Measurements from ENCODE around the gene SLC9C2. TPM values are rescaled to one million over a fixed set of nuclear protein-coding genes. Genes with fewer than 3 reads are reported as not detected.
"Not testable (repeated sequence)": the region's sequence is repeated elsewhere in the genome, so short reads cannot be mapped to it uniquely, and the experiment has no call there.

Gene SLC9C2
- polyA plus RNA-seq, 1 donor from 2014 or later = not detected

DNA sequence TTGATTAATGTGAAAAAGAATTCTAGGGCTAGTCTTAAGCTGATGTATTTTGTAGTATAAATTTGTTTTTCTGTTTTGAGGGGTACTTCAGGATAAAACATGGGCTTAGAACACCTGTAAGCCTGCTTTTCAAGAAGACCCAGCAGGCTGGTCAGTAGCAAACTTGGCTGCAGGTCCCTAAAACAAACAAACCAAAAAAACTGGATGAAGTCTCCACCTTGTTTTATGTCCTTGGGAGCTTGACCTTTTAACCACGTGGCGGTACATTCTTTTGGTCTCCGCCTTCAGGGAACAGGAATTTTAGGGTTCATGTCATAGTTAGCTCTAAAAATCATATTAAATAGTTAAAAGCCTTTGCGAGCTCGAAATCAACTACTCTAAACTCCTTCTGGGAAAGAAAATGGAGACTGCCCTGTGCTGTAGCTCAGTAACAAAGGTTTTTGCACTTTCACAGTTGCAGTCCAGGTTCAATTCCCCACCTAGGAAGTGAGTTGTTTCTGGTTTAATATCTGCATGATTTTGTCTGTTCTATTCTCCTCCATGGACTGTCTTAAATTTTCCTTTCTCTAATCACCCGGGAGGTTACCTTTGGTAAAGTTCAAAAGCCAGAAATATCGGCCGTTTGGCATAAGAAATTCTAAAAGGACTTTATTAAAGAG, 107.1 kb downstream of the SLC9C2 start:
- H3K27me3 Mint-ChIP-seq = no peaks in the 10 kb centered on the region
- no peak overlapping the region for H3K27ac Mint-ChIP-seq
- no peaks in the 10 kb centered on the region for H3K4me1 Mint-ChIP-seq
- H3K4me3 Mint-ChIP-seq = no peak overlapping the region
- peaks cover 3% of the 10 kb centered on the region for H3K36me3 Mint-ChIP-seq
- H3K9me3 Mint-ChIP-seq = peaks cover 0 to 5% (median 1%) of the 10 kb centered on the region in 3 donors

DNA sequence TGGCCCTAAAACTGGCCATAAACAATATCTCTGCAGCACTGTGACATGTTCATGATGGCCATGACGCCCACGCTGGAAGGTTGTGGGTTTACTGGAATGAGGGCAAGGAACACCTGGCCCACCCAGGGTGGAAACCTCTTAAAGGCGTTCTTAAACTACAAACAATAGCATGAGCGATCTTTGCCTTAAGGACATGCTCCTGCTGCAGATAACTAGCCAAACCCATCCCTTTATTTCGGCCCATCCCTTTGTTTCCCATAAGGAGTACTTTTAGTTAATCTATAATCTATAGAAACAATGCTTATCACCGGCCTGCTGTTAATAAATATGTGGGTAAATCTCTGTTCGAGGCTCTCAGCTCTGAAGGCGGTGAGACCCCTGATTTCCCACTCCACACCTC, 109.7 kb downstream of the SLC9C2 start:
- H3K4me1 Mint-ChIP-seq, H3K9me3 Mint-ChIP-seq, H3K27ac Mint-ChIP-seq, H3K27me3 Mint-ChIP-seq: not testable (repeated sequence)
- H3K36me3 Mint-ChIP-seq = peaks cover 14% of the 10 kb centered on the region
- peak overlapping the region in 1 of 4 donors; percentile 17 for H3K4me3 Mint-ChIP-seq

DNA sequence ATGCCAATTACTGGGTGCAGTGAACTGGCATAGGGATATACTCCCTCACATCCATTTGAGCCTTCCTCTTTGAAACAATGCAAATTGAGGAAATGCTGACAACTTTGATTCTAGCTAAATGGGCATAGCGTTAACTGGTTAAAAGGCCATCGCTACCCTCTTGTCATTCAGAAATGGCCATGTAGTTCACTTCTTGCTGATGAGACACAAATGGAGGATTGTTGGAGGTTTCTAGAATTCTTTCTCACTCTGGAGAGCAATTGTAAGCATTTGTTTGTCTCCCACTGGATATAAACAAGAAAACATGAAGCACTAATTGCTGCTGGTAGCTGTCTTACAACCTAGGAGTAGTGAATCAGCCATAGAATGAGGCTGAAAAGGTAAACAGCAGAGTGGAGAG, 111.4 kb downstream of the SLC9C2 start:
- Mint-ChIP-seq H3K9me3 (no peaks in the 10 kb centered on the region), H3K36me3 (peaks cover 19% of the 10 kb centered on the region), H3K27me3 (no peaks in the 10 kb centered on the region), H3K4me1 (no peaks in the 10 kb centered on the region), H3K27ac (no peak overlapping the region), H3K4me3 (no peak overlapping the region)

DNA sequence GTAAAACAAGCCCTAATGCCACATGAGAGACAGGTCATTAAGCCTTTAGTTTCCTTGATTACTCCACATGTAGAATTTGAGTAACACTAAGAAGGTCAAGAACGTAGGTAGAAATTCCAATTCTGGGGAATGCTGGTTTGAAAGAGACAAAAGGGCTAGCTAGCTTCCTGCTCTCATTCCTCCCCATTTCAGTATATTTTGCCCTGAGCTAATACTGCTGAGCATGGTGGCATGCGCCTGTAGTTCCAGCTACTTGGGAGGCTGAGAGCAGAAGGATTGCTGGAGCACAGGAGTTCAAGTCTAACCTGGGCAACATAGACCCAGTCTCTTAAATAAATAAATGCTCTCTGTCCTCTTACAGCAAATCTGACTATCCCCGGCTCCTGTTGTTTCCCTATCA, 112.9 kb downstream of the SLC9C2 start:
- no peaks in the 10 kb centered on the region for H3K27me3 Mint-ChIP-seq
- no peak overlapping the region for H3K4me3 Mint-ChIP-seq
- H3K4me1 Mint-ChIP-seq = no peaks in the 10 kb centered on the region
- no peak overlapping the region for H3K27ac Mint-ChIP-seq
- H3K36me3 Mint-ChIP-seq = peaks cover 19% of the 10 kb centered on the region
- H3K9me3 Mint-ChIP-seq = no peaks in the 10 kb centered on the region

DNA sequence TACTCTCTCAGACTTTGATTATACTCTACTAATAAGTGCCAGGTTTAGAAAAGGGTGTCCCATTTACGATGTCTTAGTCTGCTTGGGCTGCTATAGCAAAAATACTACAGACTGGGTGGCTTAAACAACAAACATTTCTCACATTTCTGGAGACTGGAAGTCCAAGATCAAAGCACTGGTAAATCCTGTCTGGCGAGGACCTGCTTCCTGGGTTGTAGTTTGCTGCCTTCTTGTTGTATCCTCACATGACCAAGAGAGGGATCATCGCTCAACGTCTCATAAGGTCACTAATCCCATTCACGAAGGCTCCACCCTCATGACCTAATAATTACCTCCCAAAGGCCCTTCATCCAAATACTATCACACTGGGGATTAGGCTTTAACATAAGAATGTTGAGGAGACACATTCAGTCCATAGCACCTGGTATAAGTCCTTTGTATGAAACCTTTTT, 113.7 kb downstream of the SLC9C2 start:
- H3K9me3 Mint-ChIP-seq = no peaks in the 10 kb centered on the region
- H3K27me3 Mint-ChIP-seq = no peaks in the 10 kb centered on the region
- H3K4me3 Mint-ChIP-seq = no peak overlapping the region
- no peak overlapping the region for H3K27ac Mint-ChIP-seq
- peaks cover 0 to 1% (median 0%) of the 10 kb centered on the region in 3 donors for H3K4me1 Mint-ChIP-seq
- H3K36me3 Mint-ChIP-seq = peaks cover 19% of the 10 kb centered on the region

DNA sequence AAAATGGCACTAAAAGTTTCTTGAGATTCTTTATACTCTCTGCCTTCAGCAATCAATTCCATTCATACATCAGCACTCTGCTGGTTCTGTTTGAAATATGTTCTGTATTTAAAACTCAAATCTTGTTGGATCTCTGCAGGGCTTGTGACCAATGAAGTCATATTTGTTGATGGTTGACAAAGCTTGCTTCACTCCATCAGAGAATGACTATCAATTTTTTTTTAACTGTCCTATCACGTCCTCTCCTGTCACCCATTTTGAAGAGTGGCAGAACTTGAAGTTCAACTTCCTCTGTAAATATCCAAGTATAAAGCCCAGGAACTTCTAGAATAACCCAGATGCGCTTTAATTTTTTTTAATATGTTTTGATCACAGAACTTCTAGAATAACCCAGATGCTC, 114.9 kb downstream of the SLC9C2 start:
- Mint-ChIP-seq H3K4me1 (peaks cover 0 to 1% (median 0%) of the 10 kb centered on the region in 3 donors), H3K27me3 (no peaks in the 10 kb centered on the region), H3K4me3 (no peak overlapping the region), H3K27ac (no peak overlapping the region), H3K9me3 (no peaks in the 10 kb centered on the region), H3K36me3 (peaks cover 17% of the 10 kb centered on the region)

DNA sequence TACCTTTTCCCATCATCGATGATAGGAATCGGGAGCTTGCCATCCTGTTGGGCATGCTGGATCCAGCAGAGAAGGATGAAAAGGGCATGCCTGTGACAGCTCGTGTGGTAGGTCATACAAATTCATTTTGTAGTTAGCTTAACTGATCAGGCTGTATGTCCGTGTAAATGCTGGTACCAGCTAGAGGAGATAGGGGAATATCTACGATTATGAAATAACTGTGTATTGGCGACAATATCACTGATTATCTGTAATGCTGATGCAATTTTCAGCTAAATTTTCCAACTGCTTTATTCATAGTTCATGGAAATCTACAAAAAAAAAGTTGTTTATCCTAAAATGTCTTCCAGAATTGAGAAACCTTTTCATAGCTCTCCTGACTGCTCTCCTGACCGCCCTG, 117.5 kb downstream of the SLC9C2 start:
- peaks cover 16% of the 10 kb centered on the region for H3K36me3 Mint-ChIP-seq
- no peaks in the 10 kb centered on the region for H3K9me3 Mint-ChIP-seq
- peaks cover 0 to 3% (median 1%) of the 10 kb centered on the region in 3 donors for H3K4me1 Mint-ChIP-seq
- H3K4me3 Mint-ChIP-seq = no peak overlapping the region
- no peaks in the 10 kb centered on the region for H3K27me3 Mint-ChIP-seq
- no peak overlapping the region for H3K27ac Mint-ChIP-seq

DNA sequence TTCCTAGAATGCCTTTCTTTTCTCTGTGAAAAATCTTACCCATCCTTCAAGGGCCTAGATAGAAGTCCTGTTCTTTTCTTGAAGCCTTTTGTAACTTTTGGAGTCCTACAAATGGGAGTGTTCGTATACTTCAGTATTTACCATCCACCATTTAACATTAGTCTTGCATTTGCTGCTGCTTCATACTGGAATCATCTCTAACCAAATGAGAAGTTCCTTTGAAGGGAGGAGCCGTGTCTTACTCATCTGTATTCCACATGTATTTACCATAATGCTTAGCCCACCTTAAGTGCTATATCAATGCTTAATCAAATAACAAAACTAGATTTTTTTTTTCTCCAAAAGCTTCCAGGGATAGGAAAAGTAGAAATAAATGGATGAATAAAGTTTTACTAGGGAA, 118.6 kb downstream of the SLC9C2 start:
- H3K4me3 Mint-ChIP-seq = no peak overlapping the region
- no peaks in the 10 kb centered on the region for H3K27me3 Mint-ChIP-seq
- peak overlapping the region in 1 of 3 donors; percentile 27 for H3K27ac Mint-ChIP-seq
- peaks cover 2 to 9% (median 5%) of the 10 kb centered on the region in 3 donors for H3K4me1 Mint-ChIP-seq
- H3K9me3 Mint-ChIP-seq = no peaks in the 10 kb centered on the region
- H3K36me3 Mint-ChIP-seq = peaks cover 11% of the 10 kb centered on the region

DNA sequence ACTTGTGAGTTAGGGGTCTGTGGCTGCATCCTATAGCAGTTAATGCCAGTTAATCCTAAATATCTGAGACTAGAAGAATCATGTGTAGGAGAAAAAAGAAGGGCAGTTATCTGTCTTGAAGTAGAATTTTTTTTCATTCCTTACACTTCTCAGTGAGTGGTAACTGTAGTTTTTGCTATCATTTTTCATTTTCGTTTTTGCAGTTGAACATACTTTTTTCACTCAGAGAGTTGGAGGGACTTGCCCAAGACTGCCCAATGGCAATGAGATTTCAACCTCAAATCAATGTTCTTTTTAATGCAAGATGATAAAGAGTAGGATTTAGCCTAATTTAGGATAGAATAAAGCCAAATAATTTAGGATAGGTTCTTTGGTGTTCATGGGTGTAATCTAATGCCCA, 120.2 kb downstream of the SLC9C2 start:
- no peaks in the 10 kb centered on the region for H3K9me3 Mint-ChIP-seq
- H3K4me1 Mint-ChIP-seq = peaks cover 8 to 22% (median 16%) of the 10 kb centered on the region in 3 donors
- no peaks in the 10 kb centered on the region for H3K27me3 Mint-ChIP-seq
- H3K36me3 Mint-ChIP-seq = peaks cover 2% of the 10 kb centered on the region
- H3K27ac Mint-ChIP-seq = no peak overlapping the region
- H3K4me3 Mint-ChIP-seq = no peak overlapping the region

DNA sequence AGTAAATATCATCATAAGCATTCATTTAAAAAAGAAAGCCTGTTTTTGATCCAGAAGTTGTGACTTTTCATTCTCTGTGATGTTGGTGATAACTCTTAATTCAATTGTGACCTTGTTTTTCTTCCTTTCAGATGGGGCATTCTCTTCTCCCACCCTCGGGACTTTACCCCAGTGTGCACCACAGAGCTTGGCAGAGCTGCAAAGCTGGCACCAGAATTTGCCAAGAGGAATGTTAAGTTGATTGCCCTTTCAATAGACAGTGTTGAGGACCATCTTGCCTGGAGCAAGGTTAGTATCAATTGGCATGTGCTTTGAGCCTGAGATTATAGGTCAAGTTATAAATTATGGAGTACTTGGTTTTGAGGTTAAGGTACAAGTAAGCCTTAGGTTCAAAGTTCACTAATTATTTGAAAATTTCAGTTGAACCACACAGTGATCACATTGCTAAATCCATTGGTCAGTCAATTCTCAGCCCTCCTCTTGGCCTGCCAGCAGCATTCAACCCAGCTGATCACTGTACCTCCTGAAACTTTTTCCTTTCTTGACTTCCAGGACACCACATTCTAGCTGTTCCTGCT, 121.6 kb downstream of the SLC9C2 start:
- Mint-ChIP-seq H3K27me3 (no peaks in the 10 kb centered on the region), H3K27ac (no peak overlapping the region), H3K4me1 (peaks cover 9 to 22% (median 21%) of the 10 kb centered on the region in 3 donors), H3K9me3 (no peaks in the 10 kb centered on the region), H3K36me3 (no peaks in the 10 kb centered on the region), H3K4me3 (peak overlapping the region in 1 of 4 donors; percentile 31)

DNA sequence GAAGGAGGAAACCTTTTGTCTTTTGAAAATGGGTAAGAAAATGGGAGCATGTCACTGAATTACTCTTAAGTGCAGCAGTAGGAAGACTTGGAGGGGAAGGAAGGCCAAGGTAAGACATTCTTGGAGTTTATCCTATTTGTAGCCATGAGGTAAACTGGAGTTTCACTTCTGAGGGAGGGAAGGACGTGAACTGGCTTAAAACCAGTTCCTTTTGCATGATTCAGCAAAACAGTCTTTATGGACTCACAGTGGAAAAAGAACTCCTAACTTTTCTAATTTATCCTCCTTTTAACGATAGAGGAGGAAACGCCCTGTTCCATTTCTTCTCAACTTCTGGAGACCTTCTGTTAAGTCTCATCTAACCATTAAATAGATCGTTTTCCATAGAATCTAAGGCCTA, 123.2 kb downstream of the SLC9C2 start:
- no peaks in the 10 kb centered on the region for H3K27me3 Mint-ChIP-seq
- H3K4me1 Mint-ChIP-seq = peaks cover 21 to 34% (median 26%) of the 10 kb centered on the region in 3 donors
- no peaks in the 10 kb centered on the region for H3K9me3 Mint-ChIP-seq
- H3K36me3 Mint-ChIP-seq = no peaks in the 10 kb centered on the region
- peak overlapping the region in 2 of 4 donors; percentile 25 to 95 for H3K4me3 Mint-ChIP-seq
- no peak overlapping the region for H3K27ac Mint-ChIP-seq

DNA sequence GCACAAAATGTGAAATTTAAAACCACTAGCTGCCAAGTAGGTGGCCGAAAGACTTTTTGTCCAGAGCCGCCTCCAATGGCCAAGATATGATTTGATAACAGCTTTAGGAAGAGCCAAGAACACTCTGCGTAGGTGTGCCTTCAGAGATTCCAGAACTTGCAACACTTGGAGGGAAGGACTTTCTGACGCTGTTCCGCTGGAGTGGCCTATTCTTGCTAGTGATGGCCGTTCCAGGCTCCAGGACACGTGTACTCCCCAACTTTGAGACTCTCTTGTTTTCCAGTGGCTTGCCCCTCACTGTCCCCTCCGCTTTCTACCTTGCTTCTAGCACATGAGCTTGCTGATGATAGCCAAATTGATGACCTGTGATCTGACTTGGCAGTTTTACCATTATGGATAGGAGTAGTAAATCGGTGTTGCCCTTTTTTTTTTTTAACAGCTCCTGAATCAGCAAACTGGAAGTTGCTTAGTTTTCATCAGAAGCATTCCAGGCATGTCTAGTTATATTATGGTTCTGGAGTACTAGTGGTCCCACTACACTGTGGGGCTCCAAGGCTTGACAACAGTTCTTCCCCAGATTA, 124.7 kb downstream of the SLC9C2 start:
- Mint-ChIP-seq H3K27ac (peak overlapping the region; percentile 64 to 84 (median 72)), H3K9me3 (no peaks in the 10 kb centered on the region), H3K36me3 (no peaks in the 10 kb centered on the region), H3K4me3 (peak overlapping the region; percentile 92 to 98 (median 94)), H3K4me1 (peaks cover 23 to 43% (median 31%) of the 10 kb centered on the region in 3 donors), H3K27me3 (no peaks in the 10 kb centered on the region)

DNA sequence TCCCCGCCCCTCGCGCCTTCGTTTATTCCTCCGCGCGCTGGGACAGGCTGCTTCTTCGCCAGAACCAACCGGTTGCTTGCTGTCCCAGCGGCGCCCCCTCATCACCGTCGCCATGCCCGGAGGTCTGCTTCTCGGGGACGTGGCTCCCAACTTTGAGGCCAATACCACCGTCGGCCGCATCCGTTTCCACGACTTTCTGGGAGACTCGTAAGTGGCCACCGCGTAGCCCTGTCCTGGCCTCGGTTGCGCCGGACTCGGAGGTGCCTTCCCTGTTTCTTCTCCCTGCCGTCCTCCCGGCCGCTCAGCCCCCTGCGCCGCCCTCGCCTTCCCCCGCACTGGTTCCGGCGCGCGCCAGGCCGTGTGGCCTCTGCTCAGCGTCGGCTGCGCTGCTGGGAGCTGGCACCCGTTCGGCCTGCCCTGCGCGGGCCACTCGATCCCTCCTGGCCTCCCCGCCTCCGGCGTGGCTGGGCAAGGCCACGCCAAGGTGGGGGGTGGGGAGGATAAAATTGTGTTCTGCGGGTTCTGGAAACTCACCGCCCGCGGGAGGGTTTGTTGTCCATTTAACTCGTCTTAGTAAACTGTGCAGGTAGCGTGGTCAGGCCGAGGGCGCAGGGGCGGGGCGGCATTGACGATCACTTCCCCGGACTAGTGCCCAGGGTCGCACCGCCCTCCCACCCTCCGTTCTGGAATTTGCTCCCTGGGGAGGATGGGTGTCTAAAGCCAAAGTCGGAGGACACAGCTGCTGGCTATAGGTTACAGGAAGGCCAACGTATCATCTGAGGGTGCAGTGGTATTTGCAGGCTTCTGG, 125.4 kb downstream of the SLC9C2 start, which contains the start of gene PRDX6:
Gene PRDX6, plus strand, starts transcription at position 50 of the 808 bp plus-strand sequence. Its CDS starts 63 bp downstream, at position 113.
- Mint-ChIP-seq H3K36me3 (no peaks in the 10 kb centered on the region), H3K4me3 (peak within 1 kb of the TSS; percentile 95 to 98 (median 96)), H3K4me1 (peaks cover 23 to 44% (median 31%) of the 10 kb centered on the region in 3 donors), H3K27ac (peak within 1 kb of the TSS; percentile 84 to 96 (median 96)), H3K9me3 (no peaks in the 10 kb centered on the region), H3K27me3 (no peaks in the 10 kb centered on the region)

DNA sequence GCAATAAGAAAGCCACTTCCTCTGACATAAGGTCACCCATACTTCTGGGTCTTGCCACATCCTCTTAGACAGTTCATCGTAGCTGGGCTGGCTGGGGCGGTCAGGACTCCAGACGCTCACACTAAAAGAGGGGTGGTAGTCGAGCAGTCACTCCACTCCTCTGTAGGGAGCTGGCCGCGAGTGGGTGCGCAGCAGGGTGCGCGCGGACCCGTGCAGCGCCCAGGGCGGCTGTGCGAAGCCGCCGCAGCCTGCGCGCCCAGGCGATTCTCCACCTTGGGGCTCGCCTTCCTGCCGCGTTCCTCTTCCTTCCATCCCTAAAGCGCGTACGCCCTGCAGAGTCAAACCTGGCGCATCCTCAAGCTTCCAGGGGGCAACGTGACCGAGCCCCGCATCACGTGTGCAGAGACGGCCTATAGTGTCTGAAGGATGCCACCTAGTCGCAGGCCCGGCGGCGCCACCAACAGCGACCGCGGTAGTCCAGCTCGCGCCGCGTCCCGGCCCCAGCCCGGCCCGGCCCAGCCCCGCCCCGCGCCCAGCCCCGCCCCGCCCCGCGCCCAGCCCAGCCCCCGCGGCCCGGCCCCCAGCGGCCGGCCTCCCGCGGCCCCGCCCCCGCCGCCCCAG, 126.1 kb downstream of the SLC9C2 start:
- Mint-ChIP-seq H3K4me1 (peaks cover 22 to 44% (median 31%) of the 10 kb centered on the region in 3 donors), H3K27me3 (no peaks in the 10 kb centered on the region), H3K4me3 (peak overlapping the region; percentile 95 to 98 (median 96)), H3K27ac (peak overlapping the region; percentile 84 to 96 (median 96)), H3K9me3 (peaks cover 0 to 2% (median 1%) of the 10 kb centered on the region in 3 donors), H3K36me3 (no peaks in the 10 kb centered on the region)
